Pulmonary artery endothelial cell (primary cell): ENCODE measurements around the gene CHST3. TPM values are rescaled to one million over a fixed set of nuclear protein-coding genes. Genes with fewer than 3 reads are reported as not detected.

Experiments used
- DNase-seq: peaks from one replicate; pipeline ENCODE4 v3.0.0-alpha.2; 2011; ENCODE audit warnings: low read depth, low spot score
- total RNA-seq: library from RNA; depleted of rRNA; stranded (reverse); fragments of >200 nt; gene quantifications from 2 replicates; pipeline ENCODE4 v1.2.3, GENCODE V29; 2014

The CHST3 gene
- total RNA-seq, 1 donor from 2014 or later: 12.9 TPM

DNA sequence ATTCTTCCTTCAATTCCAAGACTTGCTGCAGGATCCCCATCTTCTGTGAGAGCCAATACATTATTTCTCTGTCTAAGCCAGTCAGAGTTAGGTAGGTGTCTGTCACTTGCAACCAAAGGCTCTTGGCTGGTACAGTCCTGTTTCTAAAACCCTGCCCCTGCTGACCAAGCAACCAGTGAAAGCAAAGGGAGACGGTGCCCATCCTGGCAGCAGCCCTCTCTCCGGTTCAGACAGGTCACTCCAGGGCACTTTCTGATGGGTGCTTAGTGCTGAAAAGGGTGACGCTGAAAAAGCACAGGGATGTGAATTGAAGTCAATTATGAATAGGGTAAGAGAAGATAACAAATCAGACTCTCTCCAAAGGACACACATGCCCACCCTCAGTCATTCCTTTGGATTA is 86.7 kb downstream of the CHST3 start:
- DNase-seq: no peak

DNA sequence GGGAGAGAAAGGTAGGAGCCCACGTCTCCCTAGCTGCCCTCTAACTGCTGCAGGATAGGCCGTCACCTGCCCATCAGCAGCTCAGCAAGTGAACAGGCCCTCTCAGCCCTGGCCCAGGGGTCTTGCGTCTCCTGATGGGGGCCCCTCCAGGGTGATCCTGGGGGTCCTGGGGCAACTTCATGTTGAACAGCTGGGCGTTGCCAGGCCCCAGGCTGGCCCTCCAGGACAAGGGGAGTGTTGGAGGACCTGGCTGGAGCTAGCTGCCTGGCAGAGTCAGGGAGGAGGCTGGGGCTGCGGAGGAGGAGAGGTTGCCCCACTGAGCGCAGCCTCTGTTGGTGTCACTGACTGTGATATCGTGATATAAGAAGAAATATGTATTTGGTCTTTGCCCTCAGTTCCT is 89.5 kb downstream of the CHST3 start:
- no peak for DNase-seq

DNA sequence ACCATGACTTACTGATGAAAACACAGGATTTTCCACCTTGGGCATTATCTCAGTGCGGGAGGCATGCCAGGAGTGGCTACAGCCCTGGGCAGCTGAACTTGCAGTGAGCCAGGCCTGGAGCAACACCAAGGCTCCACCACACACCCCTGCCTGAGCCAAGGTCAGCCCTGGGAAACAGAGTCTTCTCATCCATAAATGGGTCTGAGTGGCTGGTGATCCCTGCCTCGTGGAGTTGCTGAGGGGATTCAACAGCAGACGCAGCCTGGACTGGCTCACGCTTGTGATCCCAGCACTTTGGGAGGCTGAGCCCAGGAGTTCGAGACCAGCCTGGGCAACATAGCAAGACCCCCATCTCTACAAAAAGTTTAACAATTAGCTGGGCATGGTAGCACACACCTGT is 91.9 kb downstream of the CHST3 start:
- DNase-seq: no peak

- DNase-seq: no peak
These were observed 92.9 kb downstream of the CHST3 start for GRCh38 chr10:72056932-72057751.

DNA sequence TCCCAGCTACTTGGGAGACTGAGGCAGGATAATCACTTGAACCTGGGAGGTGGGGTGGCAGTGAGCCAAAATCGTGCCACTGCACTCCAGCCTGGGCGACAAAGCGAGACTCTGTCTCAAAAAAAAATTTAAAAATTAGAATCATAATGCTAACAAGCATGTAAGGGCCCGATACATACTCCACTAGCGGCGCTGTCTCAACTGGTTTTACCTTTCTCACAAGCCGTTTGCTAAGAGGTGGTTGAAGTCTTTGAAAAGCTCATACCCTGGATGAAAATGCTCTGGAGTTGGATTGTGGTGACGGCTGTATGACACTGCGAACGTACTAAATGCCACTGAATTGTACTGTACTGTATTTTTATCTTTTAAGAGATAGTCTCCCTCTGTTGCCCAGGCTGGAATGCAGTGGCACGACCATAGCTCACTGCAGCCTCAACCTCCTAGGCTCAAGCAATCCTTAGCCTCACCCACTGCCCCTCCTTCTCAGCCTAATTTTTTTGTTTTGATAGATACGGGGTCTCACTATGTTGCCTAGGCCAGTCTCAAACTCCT is 94.2 kb downstream of the CHST3 start:
- no peak for DNase-seq

GRCh38 chr10:72058989-72059842 is 95.0 kb downstream of the CHST3 start:
- no peak for DNase-seq

GRCh38 chr10:72059843-72060822 is 95.9 kb downstream of the CHST3 start:
- DNase-seq: no peak

DNA sequence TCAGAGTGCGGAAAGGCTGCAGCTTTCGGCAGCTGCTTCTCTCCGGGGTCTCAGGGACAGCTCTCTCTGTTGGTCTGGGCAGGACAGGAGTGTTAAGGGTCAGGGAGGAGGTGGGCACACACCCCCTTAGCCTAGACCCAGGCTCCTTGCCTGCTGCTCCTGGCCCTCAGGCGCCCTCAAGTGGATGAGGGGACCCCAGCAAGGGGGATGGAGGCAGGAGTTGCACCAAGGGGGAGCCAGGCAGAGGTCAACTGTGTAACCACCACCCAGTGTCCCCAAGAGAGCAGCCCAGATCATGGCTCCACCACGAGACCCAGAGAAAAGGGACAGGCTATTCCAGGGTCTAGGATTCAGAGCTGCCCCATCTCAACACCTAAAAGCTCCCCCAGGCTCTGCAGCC is 97.3 kb downstream of the CHST3 start:
- DNase-seq: no peak

DNA sequence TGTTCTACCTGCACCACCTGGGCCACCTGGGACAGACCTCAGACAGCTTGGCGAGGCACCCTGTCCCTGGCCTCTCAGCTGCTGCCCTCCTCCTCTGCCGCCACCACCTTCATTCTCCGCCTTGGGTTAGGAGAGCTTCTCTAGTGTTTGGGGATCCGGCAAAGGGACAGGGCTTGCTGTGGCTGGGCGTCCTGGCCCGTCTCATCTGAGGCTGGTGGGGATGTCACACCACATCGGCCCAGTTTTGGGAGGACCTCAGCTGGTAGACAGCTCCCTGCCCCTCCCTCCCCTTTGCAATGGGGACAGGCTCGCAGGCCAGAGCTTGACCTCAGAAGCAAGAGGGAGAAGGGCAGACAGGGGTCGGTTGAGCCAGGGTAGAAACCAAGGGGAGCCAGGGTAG is 97.7 kb downstream of the CHST3 start:
- DNase-seq: no peak

DNA sequence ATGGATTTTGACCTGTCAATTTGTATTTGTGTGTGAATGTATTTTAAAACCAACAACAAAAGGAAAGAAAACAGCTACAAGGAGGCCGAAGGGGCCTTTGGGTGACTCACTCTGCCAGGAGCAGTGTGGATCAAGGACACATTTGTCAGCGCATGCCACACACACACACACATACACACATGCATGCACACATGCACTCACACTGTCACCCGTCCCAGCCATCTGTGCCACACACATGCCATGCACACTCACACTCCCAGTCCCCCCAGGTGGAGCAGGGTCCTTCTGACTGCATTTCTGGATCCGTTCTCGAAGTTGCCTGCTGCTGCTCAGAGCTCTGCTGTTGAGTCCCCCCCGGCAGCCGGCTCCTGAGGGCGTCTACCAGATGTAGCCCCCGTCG is 98.2 kb downstream of the CHST3 start:
- no peak for DNase-seq

Other genes with a start within 250 kb of the CHST3 start
- gene C10orf105, start 244.6 kb upstream of the CHST3 start, total RNA-seq: not detected in 2 replicates
- 3.8 and 6.4 TPM in 2 replicates for gene VSIR, start 190.9 kb upstream of the CHST3 start, total RNA-seq
- 664 and 790 TPM in 2 replicates for gene PSAP, start 113.1 kb upstream of the CHST3 start, total RNA-seq
- gene SPOCK2, start 124.2 kb downstream of the CHST3 start, total RNA-seq: 0.18 and 0.20 TPM in 2 replicates